Measurements from ENCODE around the gene ARHGAP45.

GRCh38 chr19:1110809-1111640 is 44.1 kb downstream of the ARHGAP45 start:
- TF ChIP-seq POLR2A (IDR thresholded peaks at IDR 0.05) (no peak), CTCF (IDR thresholded peaks at IDR 0.05) (no peak)
